Endothelial cell of umbilical vein (primary cell): ENCODE results near the gene ZNF366. TPM values are rescaled to one million over a fixed set of nuclear protein-coding genes. Genes with fewer than 3 reads are reported as not detected.

Source experiments
- BruUV-seq: library from RNA; stranded (reverse); fragments of 400-500 nt; replicated peaks from 2 replicates; lab custom pipeline; 2021; lab: Mats Ljungman, UMichigan
- CTCF ChIA-PET: fragments of 300-600, 350-600 bp; sonication (Branson Sonifier 250); formaldehyde crosslinking; loops from one replicate; lab custom pipeline; 2021; ENCODE audit warnings: antibody characterized with exemption, inconsistent platforms; lab: Charles Lee
- POLR2A ChIA-PET: fragments of 300-600, 350-600 bp; sonication (Branson Sonifier 250); formaldehyde crosslinking; loops from one replicate; lab custom pipeline; 2021; ENCODE audit warnings: antibody characterized with exemption, inconsistent platforms; lab: Charles Lee
- DNase-seq: peaks from one replicate; pipeline ENCODE4 v3.0.0-alpha.2; 2011; ENCODE audit warnings: low read depth, low spot score
- FAIRE-seq: peaks from 2 replicates; lab custom pipeline; 2011; peaks lifted over from hg19 to GRCh38; lab: Jason Lieb, UNC
- H2AFZ ChIP-seq: 2 replicates; pipeline ENCODE4 v1.6.0; 2012; ENCODE audit warnings: low read depth, low read length, control low read depth, inconsistent platforms
- H3K27ac ChIP-seq: 2 replicates; pipeline ENCODE4 v1.5.1; 2011; ENCODE audit warnings: low read depth, mild to moderate bottlenecking, control low read depth, low read length, moderate library complexity; ENCODE audit not compliant: insufficient read depth
- H3K27me3 ChIP-seq, 2 experiments: 2 replicates each; pipeline versions ENCODE4 v1.6.0 to v1.6.1; 2011; ENCODE audit warnings: low read length in 2 of 2, mixed read lengths in 1 of 2; ENCODE audit not compliant: control insufficient read depth in 2 of 2, insufficient read depth in 2 of 2
- H3K36me3 ChIP-seq, 2 experiments: 2 replicates in 1 of 2; 3 replicates in 1 of 2; pipeline ENCODE4 v1.5.1; 2011; ENCODE audit warnings: low read length in 2 of 2, mild to moderate bottlenecking in 1 of 2, moderate library complexity in 1 of 2; ENCODE audit not compliant: control insufficient read depth in 2 of 2, insufficient read depth in 2 of 2; ENCODE audit errors: extremely low read depth in 1 of 2
- H3K4me1 ChIP-seq: 3 replicates; pipeline ENCODE4 v1.5.1; 2011; ENCODE audit warnings: mild to moderate bottlenecking, low read length; ENCODE audit not compliant: control insufficient read depth, insufficient read depth; ENCODE audit errors: extremely low read depth
- H3K4me2 ChIP-seq: 2 replicates; pipeline ENCODE4 v1.6.1; 2011; ENCODE audit warnings: low read length, control low read depth, mixed read lengths; ENCODE audit not compliant: insufficient read depth
- H3K4me3 ChIP-seq, 3 experiments: fragments of 200-600 bp in 1 of 3; sonication (generic), shearing (Covaris generic) in 1 of 3; replicated peaks in 1 of 3; 2 replicates each; pipeline ENCODE4 v1.5.1; 2011 to 2016; ENCODE audit warnings: control low read depth in 3 of 3, low read length in 3 of 3, mild to moderate bottlenecking in 2 of 3, inconsistent platforms in 1 of 3, low read depth in 1 of 3, moderate library complexity in 1 of 3; ENCODE audit not compliant: insufficient read depth in 1 of 3
- H3K79me2 ChIP-seq: 2 replicates; pipeline ENCODE4 v1.6.0; 2012; ENCODE audit warnings: low read length, inconsistent platforms; ENCODE audit not compliant: control insufficient read depth, insufficient read depth
- H3K9ac ChIP-seq: replicated peaks from 2 replicates; pipeline ENCODE3; 2011; ENCODE audit warnings: low read length, control low read depth; ENCODE audit not compliant: insufficient read depth; ENCODE audit errors: extremely low read depth
- H3K9me1 ChIP-seq: replicated peaks from 3 replicates; pipeline ENCODE4 v1.6.0; 2011; ENCODE audit warnings: mild to moderate bottlenecking, low read length; ENCODE audit not compliant: control insufficient read depth, insufficient read depth; ENCODE audit errors: extremely low read depth
- H3K9me3 ChIP-seq: replicated peaks from 2 replicates; pipeline ENCODE4 v1.5.1; 2012; ENCODE audit warnings: low read length, inconsistent platforms; ENCODE audit not compliant: control insufficient read depth, insufficient read depth
- H4K20me1 ChIP-seq: replicated peaks from 2 replicates; pipeline ENCODE3; 2011; ENCODE audit warnings: mild to moderate bottlenecking, low read length; ENCODE audit not compliant: control insufficient read depth, insufficient read depth; ENCODE audit errors: extremely low read depth
- EZH2 ChIP-seq: IDR thresholded peaks from 2 replicates; pipeline ENCODE4 v1.6.1; 2012; ENCODE audit warnings: borderline replicate concordance, low read depth, mild to moderate bottlenecking, moderate library complexity, low read length, inconsistent platforms; ENCODE audit not compliant: severe bottlenecking
- FOS ChIP-seq: IDR thresholded peaks from 2 replicates; pipeline ENCODE4 v1.6.1; 2011; ENCODE audit warnings: mild to moderate bottlenecking, low read length, moderate library complexity, borderline replicate concordance; ENCODE audit not compliant: insufficient read depth
- GATA2 ChIP-seq: IDR thresholded peaks from 2 replicates; pipeline ENCODE4 v1.7.0; 2011; ENCODE audit warnings: low read depth, mild to moderate bottlenecking, moderate library complexity, mixed read lengths, low read length; ENCODE audit not compliant: insufficient read length, insufficient read depth
- dilution Hi-C: fragments of 300-500 bp; cut with MboI; formaldehyde crosslinking; loops from one replicate; pipeline ENCODE4 v1.15.0; 2019; ENCODE audit warnings: low sequenced_read_pairs; ENCODE audit not compliant: extremely low pct_ligation_motif_present
- intact Hi-C: fragments of 100-400 bp; cut with micrococcal nuclease; formaldehyde crosslinking; loops from one replicate; pipeline ENCODE4 v1.10.0; 2022
- polyA plus RNA-seq, 4 experiments: library from polyadenylated mRNA; depleted of rRNA in 3 of 4; stranded (reverse) in 3 of 4; unstranded in 1 of 4; fragments of >200 nt; gene quantifications; 2 replicates each; pipeline versions ENCODE4 v1.2.1 to v1.2.3, GENCODE V29; 2011 to 2012; ENCODE audit warnings: missing spikeins in 1 of 4
- total RNA-seq: library from RNA; stranded (reverse); gene quantifications from 2 replicates; pipeline ENCODE4 v1.2.3, GENCODE V29; 2021

Gene ZNF366
- total and polyA plus RNA-seq, 2 donors (not counting 3 experiments of a cell fraction or from before 2014, with no cell fraction given) = 1.3 to 4.1 TPM

- DNase-seq (no peak), FAIRE-seq (no peak)
- TF ChIP-seq EZH2 = no peak
- Histone ChIP-seq H4K20me1 (no peaks in the 10 kb centered on the region), H2AFZ (no peak overlapping the region), H3K79me2 (no peaks in the 10 kb centered on the region), H3K4me2 (no peak overlapping the region), H3K27me3 (no peaks in the 10 kb centered on the region), H3K9ac (no peak overlapping the region), H3K4me3 (no peak overlapping the region), H3K9me3 (no peaks in the 10 kb centered on the region), H3K4me1 (peaks cover 18% of the 10 kb centered on the region), H3K27ac (no peak overlapping the region), H3K36me3 (no peaks in the 10 kb centered on the region), H3K9me1 (no peaks in the 10 kb centered on the region)
- CTCF ChIA-PET = interaction anchor here (0.6 to 1.6 kb wide), 2 partner anchors 23 to 26 kb away, joined by 3 read pairs; no protein-coding TSS in a partner anchor
- intact Hi-C loops = no loop called here
- dilution Hi-C loops = no loop called here
- POLR2A ChIA-PET = no interaction called here
- BruUV-seq = no TSS peak
Measured at GRCh38 chr5:72515211-72515610, 8.0 kb upstream of the ZNF366 start.

GRCh38 chr5:72512593-72512860, 5.3 kb upstream of the ZNF366 start:
- H3K4me2 ChIP-seq = no peak overlapping the region
- ChIA-PET POLR2A (no interaction called here), CTCF (interaction anchor here (1.0 to 2.8 kb wide), 4 partner anchors 11 to 146 kb away, joined by 3 to 8 read pairs (median 5); no protein-coding TSS in a partner anchor)
- dilution Hi-C loops = no loop called here
- no peaks in the 10 kb centered on the region for H3K9me3 ChIP-seq
- FAIRE-seq (no peak), DNase-seq (no peak)
- no peak for TF ChIP-seq FOS
- TF ChIP-seq EZH2 = no peak
- TF ChIP-seq GATA2 = no peak
- no peak overlapping the region for H2AFZ ChIP-seq
- H3K27ac ChIP-seq = no peak overlapping the region
- no peaks in the 10 kb centered on the region for H4K20me1 ChIP-seq
- H3K9ac ChIP-seq = no peak overlapping the region
- no peaks in the 10 kb centered on the region for H3K9me1 ChIP-seq
- intact Hi-C loops = no loop called here
- no peaks in the 10 kb centered on the region for H3K79me2 ChIP-seq
- no peaks in the 10 kb centered on the region for H3K36me3 ChIP-seq
- no peaks in the 10 kb centered on the region for H3K27me3 ChIP-seq
- no peak overlapping the region for H3K4me3 ChIP-seq
- no TSS peak for BruUV-seq
- peaks cover 39% of the 10 kb centered on the region for H3K4me1 ChIP-seq
